Kidney epithelial cell (primary cell): ENCODE measurements around the gene SMARCC1. TPM values are rescaled to one million over a fixed set of nuclear protein-coding genes. Genes with fewer than 3 reads are reported as not detected.

Source experiments
- DNase-seq: peaks from one replicate; pipeline ENCODE4 v3.0.0-alpha.2; 2010; ENCODE audit warnings: low read depth
- H3K27me3 ChIP-seq: 2 replicates; pipeline ENCODE4 v1.6.0; 2011; ENCODE audit warnings: low read length; ENCODE audit not compliant: control insufficient read depth, insufficient read depth
- H3K36me3 ChIP-seq: 2 replicates; pipeline ENCODE4 v1.5.1; 2011; ENCODE audit warnings: low read length; ENCODE audit not compliant: control insufficient read depth, insufficient read depth
- H3K4me3 ChIP-seq: 2 replicates; pipeline ENCODE4 v1.5.1; 2011; ENCODE audit warnings: low read depth, mild to moderate bottlenecking, control low read depth, low read length
- CTCF ChIP-seq: IDR thresholded peaks from 2 replicates; pipeline ENCODE4 v1.5.1; 2011; ENCODE audit warnings: mild to moderate bottlenecking, moderate library complexity, low read length, control low read depth, inconsistent platforms; ENCODE audit not compliant: insufficient read depth, poor library complexity, severe bottlenecking
- total RNA-seq: library from RNA; depleted of rRNA; stranded (reverse); fragments of >200 nt; gene quantifications from 2 replicates; pipeline ENCODE4 v1.2.3, GENCODE V29; 2015

Gene SMARCC1
- total RNA-seq, 1 donor from 2014 or later = 94.0 TPM

- Histone ChIP-seq H3K36me3 (peaks cover 2% of the 10 kb centered on the region), H3K4me3 (no peak overlapping the region), H3K27me3 (no peaks in the 10 kb centered on the region)
- DNase-seq = no peak
- TF ChIP-seq CTCF = no peak
Measured at GRCh38 chr3:47588053-47588452, 193.6 kb downstream of the SMARCC1 start.

GRCh38 chr3:47586746-47587145 lies 194.9 kb downstream of the SMARCC1 start:
- Histone ChIP-seq H3K4me3 (no peak overlapping the region), H3K27me3 (no peaks in the 10 kb centered on the region), H3K36me3 (peaks cover 2% of the 10 kb centered on the region)
- no peak for TF ChIP-seq CTCF
- DNase-seq = no peak

- Histone ChIP-seq H3K36me3 (peaks cover 2% of the 10 kb centered on the region), H3K27me3 (peaks cover 15% of the 10 kb centered on the region), H3K4me3 (no peak overlapping the region)
- DNase-seq = no peak
- TF ChIP-seq CTCF = no peak
Measured at GRCh38 chr3:47583320-47584075, 198.2 kb downstream of the SMARCC1 start.

GRCh38 chr3:47581835-47582234 lies 199.9 kb downstream of the SMARCC1 start:
- no peak overlapping the region for H3K4me3 ChIP-seq
- DNase-seq = no peak
- TF ChIP-seq CTCF = no peak
- H3K27me3 ChIP-seq = peaks cover 30% of the 10 kb centered on the region
- no peaks in the 10 kb centered on the region for H3K36me3 ChIP-seq

- H3K4me3 ChIP-seq = no peak overlapping the region
- H3K36me3 ChIP-seq = no peaks in the 10 kb centered on the region
- DNase-seq = no peak
- H3K27me3 ChIP-seq = peaks cover 33% of the 10 kb centered on the region
- no peak for TF ChIP-seq CTCF
Measured at GRCh38 chr3:47581422-47581821, 200.3 kb downstream of the SMARCC1 start.

GRCh38 chr3:47580481-47580880 lies 201.2 kb downstream of the SMARCC1 start:
- H3K36me3 ChIP-seq = no peaks in the 10 kb centered on the region
- TF ChIP-seq CTCF = no peak
- H3K4me3 ChIP-seq = no peak overlapping the region
- no peak for DNase-seq
- peaks cover 35% of the 10 kb centered on the region for H3K27me3 ChIP-seq
